HG03139 (cell line): ENCODE measurements around the gene CLEC17A.
"Not testable (repeated sequence)": the region's sequence is repeated elsewhere in the genome, so short reads cannot be mapped to it uniquely, and the experiment has no call there.

Experiments
- ATAC-seq: cut with Tn5 transposase; IDR thresholded peaks from one replicate; pipeline ENCODE4 v1.9.1; 2021; ENCODE audit not compliant: unreplicated experiment

CLEC17A gene

DNA sequence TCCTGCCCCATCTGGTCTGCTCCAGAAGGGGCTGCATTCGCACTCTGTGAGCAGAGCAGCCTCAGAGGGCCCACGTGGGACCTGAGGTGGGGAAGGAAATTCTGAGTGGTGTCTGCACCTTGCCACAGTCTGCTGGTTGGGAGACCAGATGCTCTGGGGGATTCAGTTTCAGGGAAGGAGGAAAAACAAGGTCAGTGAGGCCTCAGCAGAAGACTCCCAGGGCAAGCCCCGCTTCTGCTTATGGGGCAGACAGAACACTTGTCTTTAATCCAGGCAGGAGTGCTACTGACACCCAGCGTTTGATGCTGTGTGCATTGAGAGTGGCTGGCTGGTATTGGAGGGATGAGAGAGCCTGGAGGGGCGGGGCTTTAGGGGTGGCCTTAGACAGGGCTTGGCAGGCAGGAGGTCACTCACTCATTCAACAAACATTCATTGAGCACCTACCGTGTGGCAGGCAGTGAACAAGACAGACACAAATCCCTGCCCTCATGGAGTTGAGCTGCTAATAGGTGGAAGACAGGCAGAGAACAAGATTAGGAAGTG is 4.9 kb upstream of the CLEC17A start:
- no peak for ATAC-seq

DNA sequence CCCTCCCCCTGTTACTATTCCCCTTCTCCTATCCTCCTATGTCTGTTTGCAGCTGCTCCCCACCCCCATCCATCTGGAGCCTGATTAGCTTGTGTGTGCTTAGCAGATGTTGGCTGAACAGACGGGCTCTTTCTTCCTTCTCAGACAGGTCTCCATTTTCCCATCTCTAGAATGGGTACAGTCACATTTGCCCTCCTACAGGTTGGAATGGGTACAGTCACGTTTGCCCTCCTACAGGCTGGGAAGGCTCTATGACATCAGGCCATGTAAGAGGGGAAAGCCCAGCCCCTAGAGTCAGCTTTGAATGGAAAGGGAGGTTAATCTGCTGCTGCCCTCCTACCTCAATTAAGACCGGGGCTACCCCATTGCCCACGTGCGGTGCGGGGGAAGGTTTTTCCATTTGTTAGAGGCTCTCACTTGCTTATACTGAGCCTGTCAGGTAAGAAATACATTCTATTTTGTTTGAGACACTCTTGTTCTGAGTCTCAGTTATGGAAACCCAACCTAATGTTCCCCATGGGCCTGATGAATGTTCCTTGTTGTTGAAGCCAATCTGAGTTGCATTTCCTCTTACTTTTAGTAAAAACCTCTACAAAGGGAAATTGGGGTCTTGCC is 2.2 kb upstream of the CLEC17A start:
- no peak for ATAC-seq

DNA sequence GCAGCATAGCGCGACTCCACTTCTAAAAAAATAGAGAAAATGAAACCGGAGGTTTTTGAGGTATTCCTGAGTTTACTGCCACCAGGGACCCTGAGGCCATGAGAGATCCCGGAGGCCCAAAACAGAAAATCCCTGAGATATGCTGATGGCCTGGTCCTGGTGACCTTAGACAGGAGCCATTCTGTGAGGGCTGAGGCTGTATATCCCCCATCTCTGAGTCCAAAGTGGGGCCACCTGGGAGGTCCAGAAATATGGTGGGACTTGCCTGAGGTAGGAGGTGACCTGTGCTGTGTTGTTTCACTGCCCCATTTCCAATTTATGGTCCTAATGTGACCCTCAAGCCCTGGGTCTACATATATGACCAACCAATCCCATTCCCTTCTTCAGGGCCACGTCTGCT is 1.5 kb downstream of the CLEC17A start:
- ATAC-seq, result not testable (repeated sequence)

DNA sequence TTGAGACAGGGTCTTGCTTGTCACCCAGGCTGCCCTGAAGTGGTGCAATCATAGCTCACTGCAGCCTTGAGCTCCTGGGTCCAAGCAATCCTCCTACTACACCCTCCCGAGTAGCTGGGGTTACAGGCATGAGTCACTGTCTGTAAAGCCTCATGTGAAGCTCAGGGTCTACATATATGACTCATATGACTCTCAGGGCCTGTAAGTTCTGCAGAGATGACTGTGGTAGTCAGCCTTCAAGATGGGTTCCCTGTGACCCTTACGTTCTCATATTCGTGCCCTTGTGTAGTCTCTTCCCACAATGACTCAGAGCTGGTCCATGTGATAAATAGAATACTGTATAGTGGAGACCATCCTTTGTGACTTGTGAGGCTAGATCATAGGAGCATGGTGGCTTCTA is 2.3 kb downstream of the CLEC17A start:
- peak; percentile 43 for ATAC-seq

DNA sequence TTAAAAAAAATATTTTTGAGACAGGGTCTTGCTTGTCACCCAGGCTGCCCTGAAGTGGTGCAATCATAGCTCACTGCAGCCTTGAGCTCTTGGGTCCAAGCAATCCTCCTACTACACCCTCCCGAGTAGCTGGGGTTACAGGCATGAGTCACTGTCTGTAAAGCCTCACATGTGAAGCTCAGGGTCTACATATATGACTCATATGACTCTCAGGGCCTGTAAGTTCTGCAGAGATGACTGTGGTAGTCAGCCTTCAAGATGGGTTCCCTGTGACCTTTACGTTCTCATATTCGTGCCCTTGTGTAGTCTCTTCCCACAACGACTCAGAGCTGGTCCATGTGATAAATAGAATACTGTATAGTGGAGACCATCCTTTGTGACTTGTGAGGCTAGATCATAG is 6.5 kb downstream of the CLEC17A start:
- not testable (repeated sequence) for ATAC-seq

DNA sequence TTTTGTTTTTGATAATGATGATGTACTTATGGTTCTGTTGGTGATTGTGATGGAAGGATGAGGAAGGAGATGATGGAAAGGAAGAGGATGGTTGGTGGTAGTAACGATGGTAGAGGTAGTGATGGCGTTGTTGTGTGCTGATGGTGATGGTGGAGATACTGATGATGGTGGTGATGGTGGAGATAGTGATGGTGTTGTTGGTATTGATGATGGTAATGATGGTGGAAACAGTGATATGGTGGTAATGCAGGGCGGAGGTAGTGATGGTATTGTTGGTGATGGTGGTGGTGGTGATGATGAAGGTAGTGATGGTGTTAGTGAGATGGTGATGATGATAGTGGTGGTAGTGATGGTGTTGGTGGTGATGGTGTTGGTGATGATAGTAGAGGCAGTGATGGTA is 12.7 kb downstream of the CLEC17A start:
- no peak for ATAC-seq

DNA sequence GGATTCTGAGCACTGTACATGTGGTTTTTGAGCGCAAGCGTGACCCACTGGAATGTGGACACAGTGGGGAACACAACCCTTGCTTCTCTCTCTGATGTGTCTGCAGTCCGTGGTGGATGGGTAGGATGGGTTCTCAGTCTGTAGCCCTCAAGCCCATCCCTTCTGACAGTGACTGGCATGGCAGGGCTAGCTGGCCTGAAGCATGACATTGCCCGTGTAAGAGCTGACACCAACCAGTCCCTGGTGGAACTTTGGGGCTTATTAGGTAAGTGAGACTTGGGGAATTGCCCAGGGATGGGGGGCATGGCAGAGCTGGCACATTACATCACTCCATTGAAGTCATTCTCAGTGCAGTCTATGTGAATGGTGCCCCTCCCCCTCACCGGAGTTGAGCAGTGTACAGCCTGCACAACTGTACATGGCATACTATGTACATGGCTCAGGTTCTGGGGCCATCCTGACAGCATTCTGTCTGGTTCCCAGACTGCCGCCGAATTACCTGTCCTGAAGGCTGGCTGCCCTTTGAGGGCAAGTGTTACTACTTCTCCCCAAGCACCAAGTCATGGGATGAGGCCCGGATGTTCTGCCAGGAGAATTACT is 16.8 kb downstream of the CLEC17A start:
- no peak for ATAC-seq

DNA sequence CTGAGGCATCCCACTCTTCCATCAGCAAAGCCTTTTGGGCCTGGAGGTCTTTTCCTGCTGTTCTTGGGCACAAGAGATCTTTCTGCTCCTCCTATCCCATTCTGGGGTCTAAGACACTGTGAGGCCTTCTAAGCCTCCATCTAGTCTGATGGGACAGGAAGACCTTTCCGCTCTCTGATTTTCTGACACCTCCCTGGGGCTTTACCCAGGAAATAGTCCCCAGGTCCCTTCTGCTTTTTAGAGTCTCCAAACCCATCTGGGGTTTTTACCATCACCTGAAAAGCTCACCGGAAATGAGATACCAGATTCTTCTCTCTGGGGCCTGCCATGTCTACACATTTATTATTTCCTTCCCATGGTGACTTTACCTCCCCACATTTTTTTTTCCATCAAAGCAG is 21.1 kb downstream of the CLEC17A start:
- ATAC-seq, result no peak

DNA sequence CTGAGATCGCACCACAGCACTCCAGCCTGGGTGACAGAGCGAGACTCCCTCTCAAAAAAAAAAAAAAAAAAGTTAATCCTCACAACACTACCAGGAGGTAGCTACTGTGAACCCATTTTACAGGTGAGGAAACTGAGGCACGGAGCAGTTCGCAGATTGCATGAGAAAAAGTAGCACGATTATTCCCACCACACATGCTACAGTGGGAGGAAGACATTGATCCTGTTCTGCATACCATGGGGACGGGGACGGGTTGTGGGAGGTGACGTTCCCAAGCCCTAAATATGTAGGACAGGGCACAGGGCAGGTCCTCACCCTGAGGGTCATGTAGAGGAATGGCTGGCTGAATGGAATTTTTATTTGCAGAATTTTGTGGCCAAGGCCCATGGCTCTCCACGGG is 23.7 kb downstream of the CLEC17A start:
- ATAC-seq, result no peak

DNA sequence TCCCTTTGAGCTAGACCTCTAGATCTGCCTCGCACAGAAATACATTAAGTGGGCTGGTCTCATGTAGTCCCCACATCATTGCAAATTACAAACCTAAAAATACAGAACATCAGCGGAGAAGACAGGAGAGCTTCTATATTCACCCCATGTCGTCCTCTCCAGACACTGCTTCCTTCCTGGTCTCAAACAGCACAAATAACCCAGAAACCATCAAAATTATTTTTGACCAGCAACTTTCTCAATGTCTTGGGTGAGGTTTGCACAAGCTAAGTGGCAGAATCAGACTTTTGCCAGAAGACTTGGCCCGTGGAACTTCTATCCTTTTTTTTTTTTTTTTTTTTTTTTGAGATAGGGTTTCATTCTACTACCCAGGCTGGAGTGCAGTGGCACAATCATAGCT is 28.2 kb downstream of the CLEC17A start:
- no peak for ATAC-seq

DNA sequence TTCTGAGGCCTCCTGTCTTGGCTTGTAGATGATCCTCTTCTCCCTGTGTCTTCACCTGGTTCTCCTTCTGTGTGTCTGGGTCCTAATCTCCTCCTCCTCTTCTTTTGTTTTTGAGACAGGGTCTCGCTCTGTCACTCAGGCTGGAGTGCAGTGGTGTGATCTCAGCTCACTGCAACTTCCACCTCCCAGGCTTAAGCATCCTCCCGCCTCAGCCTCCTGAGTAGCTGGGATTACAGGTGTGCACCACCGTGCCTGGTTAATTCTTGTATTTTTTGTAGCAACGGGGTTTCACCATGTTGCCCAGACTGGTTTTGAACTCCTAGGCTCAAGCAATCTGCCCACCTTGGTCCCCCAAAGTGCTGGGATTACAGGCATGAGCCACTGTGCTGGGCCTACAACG is 29.4 kb downstream of the CLEC17A start:
- ATAC-seq, result not testable (repeated sequence)

DNA sequence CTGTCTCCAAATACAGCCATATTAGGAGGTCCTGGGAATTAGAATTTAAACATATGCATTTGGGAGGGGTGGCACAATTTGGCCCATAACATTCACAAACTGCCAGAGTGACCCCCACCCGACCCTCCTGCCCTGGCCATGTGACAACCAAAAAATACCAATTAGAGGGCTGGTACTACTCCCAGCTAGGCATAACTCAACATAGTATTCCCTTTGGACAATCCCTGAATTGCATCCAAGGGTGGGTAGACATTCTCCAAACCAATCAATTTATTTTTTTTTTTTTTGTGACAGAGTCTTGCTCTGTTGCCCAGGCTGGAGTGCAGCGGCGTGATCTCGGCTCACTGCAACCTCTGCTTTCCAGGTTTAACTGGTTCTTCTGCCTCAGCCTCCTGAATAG is 29.8 kb downstream of the CLEC17A start:
- ATAC-seq, result no peak

DNA sequence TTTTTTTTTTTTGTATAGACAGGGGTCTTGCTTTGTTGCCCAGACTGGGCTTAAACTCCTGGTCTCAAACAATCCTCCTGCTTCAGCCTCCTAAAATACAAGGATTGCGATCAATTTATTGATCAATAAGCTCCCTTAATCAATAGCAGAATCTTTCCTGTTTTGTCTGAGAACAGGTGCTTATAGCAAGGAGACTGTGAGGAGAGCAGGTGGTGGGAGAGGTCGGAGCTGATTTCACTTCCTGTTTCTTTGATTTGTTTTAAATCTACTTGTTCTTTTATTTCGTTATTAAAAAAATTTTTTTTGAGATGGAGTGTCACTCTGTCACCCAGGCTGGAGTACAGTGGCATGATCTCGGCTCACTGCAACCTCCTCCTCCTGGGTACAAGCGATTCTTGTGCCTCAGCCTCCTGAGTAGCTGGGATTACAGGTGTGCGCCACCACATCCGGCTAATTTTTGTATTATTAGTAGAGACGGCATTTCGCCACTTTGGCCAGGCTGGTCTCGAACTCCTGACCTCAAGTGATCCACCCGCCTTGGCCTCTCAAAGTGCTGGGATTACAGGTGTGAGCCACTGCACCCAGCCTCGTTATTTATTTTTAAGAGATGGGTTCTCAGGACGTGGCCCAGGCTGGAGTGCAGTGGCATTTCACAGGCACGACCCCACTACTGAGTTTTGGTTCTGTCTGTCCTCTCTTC is 30.7 kb downstream of the CLEC17A start:
- not testable (repeated sequence) for ATAC-seq

DNA sequence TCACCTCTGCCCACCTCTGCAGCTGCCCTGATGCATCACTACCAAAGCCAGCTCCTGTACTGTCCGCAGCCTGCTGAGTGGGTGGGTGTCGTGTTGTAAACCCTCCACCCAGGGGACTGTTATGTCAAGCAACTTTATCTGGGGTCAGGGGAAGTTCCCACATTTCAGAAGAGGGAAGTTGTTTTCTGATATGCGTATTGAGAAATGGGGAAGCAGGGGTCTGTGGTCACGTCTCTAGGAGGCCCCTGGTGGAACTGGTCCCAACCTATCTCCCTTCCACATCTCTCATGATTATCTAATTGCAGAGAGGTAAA is 31.2 kb downstream of the CLEC17A start:
- ATAC-seq, result no peak

DNA sequence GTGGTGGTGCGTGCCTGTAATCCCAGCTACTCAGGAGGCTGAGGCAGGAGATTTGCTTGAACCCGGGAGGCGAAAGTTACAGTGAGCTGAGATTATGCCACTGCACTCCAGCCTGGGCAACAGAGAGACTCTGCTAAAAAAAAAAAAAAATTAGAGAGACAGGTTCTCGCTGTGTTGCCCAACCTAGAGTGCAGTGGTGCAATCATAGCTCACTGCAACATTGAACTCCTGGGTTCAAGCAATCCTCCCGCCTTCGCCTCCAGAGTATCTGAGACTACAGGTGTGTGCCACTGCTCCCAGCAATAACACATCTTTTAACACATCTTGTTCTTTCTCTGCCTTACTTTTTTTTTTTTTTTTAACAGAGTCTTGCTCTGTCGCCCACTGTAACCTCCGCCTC is 32.7 kb downstream of the CLEC17A start:
- ATAC-seq, result no peak

DNA sequence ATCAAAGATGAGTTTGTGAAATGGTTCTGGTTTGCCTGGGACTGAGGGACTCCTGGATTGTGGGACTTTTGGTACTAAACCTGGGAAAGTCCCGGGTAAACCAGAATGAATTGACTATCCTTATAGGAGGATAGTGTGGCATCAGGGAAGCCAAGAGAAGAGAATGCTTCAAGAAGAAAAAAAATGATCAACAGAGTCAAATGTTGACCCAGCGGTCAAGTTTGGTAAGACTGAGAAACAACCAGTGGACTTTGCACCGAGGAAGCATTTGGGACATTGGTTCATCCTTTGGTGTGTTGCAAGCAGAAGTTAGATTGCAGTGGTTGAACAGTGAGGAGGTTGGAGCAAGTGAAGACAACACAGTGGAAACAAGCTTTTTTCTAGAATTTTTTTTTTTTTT is 33.5 kb downstream of the CLEC17A start:
- no peak for ATAC-seq

DNA sequence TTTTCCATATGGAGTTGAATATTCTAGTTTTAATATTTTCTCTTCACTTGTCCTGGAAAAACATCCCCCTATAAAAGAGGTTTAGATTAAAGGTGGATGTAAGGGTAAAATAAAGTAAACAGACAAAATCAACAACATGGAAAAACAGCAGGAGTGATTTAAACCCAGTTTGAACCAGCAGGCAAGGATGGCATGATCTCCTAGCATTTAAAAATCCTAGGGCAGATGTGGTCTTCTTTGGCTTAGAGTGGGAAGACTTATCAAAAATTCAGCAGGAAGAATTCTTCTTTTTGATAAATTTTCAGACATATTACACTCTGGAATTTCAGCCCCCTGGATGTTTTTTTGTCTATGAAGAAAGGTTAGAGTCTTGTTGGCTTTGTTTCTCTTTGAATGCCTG is 36.5 kb downstream of the CLEC17A start:
- ATAC-seq, result no peak

DNA sequence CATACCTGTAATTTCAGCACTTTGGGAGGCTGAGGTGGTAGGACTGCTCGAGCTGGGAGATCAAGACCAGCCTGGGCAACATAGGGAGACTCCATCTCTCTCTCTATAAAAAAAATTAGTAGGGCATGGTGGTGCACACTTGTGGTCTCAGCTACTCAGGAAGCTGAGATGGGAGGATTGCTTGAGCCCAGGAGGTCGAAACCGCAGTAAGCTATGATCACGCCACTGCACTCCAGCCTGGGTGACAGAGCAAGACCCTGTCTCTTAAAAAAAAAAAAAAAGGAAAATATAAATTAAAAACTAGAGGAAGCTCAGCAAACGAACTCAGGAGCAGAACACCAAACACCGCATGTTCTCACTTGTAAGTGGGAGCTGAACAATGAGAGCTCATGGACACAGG is 41.6 kb downstream of the CLEC17A start:
- not testable (repeated sequence) for ATAC-seq

DNA sequence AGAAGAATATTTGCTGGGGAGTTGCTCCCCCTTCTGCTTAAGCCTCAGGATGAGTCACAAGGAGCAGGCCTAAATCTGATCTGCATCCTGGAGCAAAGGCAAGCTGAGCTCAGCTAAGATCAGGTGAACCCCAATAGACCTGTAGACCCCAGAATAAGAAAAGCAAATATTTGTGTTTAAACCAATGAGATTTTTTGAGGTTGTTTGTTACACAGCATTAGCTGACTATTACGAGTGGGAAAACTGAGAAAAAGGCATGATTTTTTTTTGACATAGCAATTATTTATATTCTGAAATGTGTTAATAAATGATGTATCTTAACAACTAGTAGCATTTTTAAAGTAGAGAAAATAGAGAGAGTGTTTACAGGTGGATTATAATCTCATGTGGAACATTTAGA is 46.7 kb downstream of the CLEC17A start:
- ATAC-seq, result no peak

DNA sequence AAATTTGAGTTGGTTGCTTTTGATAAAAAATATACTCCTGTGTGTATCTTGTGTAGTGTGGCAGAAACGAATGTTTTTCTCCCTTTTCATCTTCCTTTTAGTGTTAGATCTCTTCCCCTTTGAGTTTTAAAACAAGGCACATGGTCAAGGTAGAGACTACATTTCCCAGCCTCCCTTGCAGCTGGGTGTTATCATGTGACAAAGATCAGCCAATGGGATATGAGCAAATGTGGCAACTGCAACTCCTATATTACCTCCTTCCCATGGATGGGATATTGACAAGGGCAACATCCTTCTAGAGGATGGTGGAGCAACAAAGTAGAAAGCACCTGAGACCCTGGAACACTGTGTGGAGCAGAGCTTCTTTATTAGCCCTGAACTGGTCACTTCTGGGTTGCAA is 49.4 kb downstream of the CLEC17A start:
- no peak for ATAC-seq

DNA sequence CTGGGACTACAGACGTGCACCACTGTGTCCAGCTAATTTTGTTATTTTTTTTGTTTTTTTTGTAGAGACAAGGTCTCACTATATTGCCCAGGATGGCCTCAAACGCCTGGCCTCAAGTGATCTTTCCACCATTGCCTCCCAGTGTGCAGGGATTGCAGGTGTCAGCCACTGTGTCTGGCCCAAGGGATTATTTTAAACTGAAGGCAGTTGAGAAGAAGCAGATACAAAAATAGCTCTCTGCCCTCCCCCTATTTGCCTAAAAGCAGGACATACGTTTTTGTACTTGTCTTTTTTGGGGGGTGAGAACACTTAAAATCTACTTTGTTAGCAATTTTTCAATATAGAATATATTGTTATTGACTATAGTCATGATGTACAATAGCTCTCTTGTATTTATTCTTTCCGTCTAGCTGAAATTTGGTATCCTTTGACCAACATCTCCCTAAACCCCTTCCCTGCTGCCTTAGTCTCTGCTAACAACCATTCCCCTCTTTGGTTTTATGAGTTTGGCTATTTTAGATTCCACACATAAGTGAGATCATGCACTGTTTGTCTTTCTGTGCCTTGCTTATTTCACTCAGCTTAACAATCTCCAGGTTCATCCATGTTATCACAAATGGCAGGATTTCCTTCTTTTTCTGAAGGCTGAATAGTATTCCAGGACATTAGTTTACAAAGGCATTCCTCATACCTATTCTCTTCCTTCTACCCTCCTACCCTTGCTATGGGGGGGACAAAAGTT is 56.8 kb downstream of the CLEC17A start:
- no peak for ATAC-seq

DNA sequence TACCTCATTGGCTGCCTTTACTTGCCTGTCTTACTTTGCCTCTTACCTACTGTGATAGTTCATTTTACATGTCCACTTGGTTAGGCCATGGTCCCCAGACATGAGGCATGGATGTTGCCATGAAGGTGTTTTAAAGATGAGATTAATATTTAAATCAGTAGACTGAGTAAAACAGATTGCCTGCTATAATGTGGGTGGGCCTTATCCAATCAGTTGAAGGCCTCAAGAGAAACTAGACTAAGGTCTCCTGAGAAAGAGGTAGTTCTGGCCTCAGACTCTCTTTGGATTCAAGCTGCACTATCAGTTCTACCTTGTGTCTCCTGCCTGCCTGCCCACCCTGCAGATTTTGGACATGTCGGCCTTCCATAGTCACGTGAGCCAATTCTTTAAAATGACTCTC is 65.6 kb downstream of the CLEC17A start:
- no peak for ATAC-seq
